HT1080 (cell line): ENCODE measurements around the gene BSG. TPM values are rescaled to one million over a fixed set of nuclear protein-coding genes. Genes with fewer than 3 reads are reported as not detected.
A peak's percentile ranks its signal among the peaks of the same experiment; 100 is the strongest.
"Not testable (repeated sequence)": the region's sequence is repeated elsewhere in the genome, so short reads cannot be mapped to it uniquely, and the experiment has no call there.

Source experiments
- DNase-seq: peaks from one replicate; pipeline ENCODE4 v3.0.0-alpha.2; 2015; ENCODE audit warnings: low read depth
- total RNA-seq: library from RNA; depleted of rRNA; stranded (reverse); fragments of >200 nt; shearing (Covaris generic); gene quantifications from 2 replicates; pipeline ENCODE4 v1.2.3, GENCODE V29; 2014

BSG gene
- total RNA-seq, 1 experiment from 2014 or later = 545 TPM

- DNase-seq = not testable (repeated sequence)
Measured at GRCh38 chr19:603302-603639, 30.9 kb downstream of the BSG start.

- not testable (repeated sequence) for DNase-seq
Measured at GRCh38 chr19:603779-604178, 31.4 kb downstream of the BSG start.

GRCh38 chr19:604355-604754 is 32.0 kb downstream of the BSG start:
- no peak for DNase-seq

GRCh38 chr19:605061-605971 is 32.9 kb downstream of the BSG start:
- not testable (repeated sequence) for DNase-seq

GRCh38 chr19:607301-608154 is 35.1 kb downstream of the BSG start:
- no peak for DNase-seq

- DNase-seq = no peak
Measured at GRCh38 chr19:608155-609003, 36.0 kb downstream of the BSG start.

GRCh38 chr19:609004-609346 is 36.6 kb downstream of the BSG start:
- DNase-seq = no peak

- no peak for DNase-seq
Measured at GRCh38 chr19:610071-610800, 37.8 kb downstream of the BSG start.

- DNase-seq = no peak
Measured at GRCh38 chr19:610801-611480, 38.5 kb downstream of the BSG start.

GRCh38 chr19:611481-611868 is 39.1 kb downstream of the BSG start:
- DNase-seq = peak; percentile 25

GRCh38 chr19:612941-613340 is 40.5 kb downstream of the BSG start:
- no peak for DNase-seq

- no peak for DNase-seq
Measured at GRCh38 chr19:613732-614567, 41.6 kb downstream of the BSG start.

- DNase-seq = no peak
Measured at GRCh38 chr19:615619-616018, 43.2 kb downstream of the BSG start.

- no peak for DNase-seq
Measured at GRCh38 chr19:616062-616700, 43.8 kb downstream of the BSG start.

- DNase-seq = no peak
Measured at GRCh38 chr19:616747-617526, 44.5 kb downstream of the BSG start.

- DNase-seq = no peak
Measured at GRCh38 chr19:617551-618246, 45.3 kb downstream of the BSG start.

GRCh38 chr19:618247-618619 is 45.8 kb downstream of the BSG start:
- DNase-seq = no peak
